ENCODE measurements around the gene LOXL3. TPM values are rescaled to one million over a fixed set of nuclear protein-coding genes. Genes with fewer than 3 reads are reported as not detected.

Gene LOXL3
- total RNA-seq, 2 donors from 2014 or later: 1.3 to 10.7 TPM

- Histone ChIP-seq H3K4me3 (no peak overlapping the region), H3K4me1 (replicated peaks) (no peaks in the 10 kb centered on the region), H3K9me3 (no peaks in the 10 kb centered on the region), H3K27me3 (replicated peaks; ENCODE audit: insufficient read depth) (no peaks in the 10 kb centered on the region), H3K36me3 (no peaks in the 10 kb centered on the region), H3K27ac (no peak overlapping the region)
- no peak for TF ChIP-seq POLR2AphosphoS5 (IDR thresholded peaks at IDR 0.05)
- TF ChIP-seq POLR2A (IDR thresholded peaks at IDR 0.05): no peak
- no peak for TF ChIP-seq CTCF (IDR thresholded peaks at IDR 0.05)
- 93% methylated on average over 1 of the region's 1 CpG for WGBS
- intact Hi-C loops (cut with DNase I): no loop called here
- DNase-seq (ENCODE audit: low spot score): no peak
Measured at GRCh38 chr2:74542978-74543377, 10.8 kb downstream of the LOXL3 start.

- intact Hi-C loops (cut with DNase I): no loop called here
- H3K4me1 ChIP-seq (replicated peaks): no peaks in the 10 kb centered on the region
- no peak overlapping the region for H3K27ac ChIP-seq
- no peaks in the 10 kb centered on the region for H3K27me3 ChIP-seq (replicated peaks; ENCODE audit: insufficient read depth)
- no peak for DNase-seq (ENCODE audit: low spot score)
- no peak for TF ChIP-seq CTCF (IDR thresholded peaks at IDR 0.05)
- TF ChIP-seq POLR2A (IDR thresholded peaks at IDR 0.05): no peak
- no peak for TF ChIP-seq POLR2AphosphoS5 (IDR thresholded peaks at IDR 0.05)
- WGBS: 81% methylated on average over 5 of the region's 5 CpGs
- no peaks in the 10 kb centered on the region for H3K36me3 ChIP-seq
- no peaks in the 10 kb centered on the region for H3K9me3 ChIP-seq
- no peak overlapping the region for H3K4me3 ChIP-seq
Measured at GRCh38 chr2:74540291-74540690, 13.5 kb downstream of the LOXL3 start.

DNA sequence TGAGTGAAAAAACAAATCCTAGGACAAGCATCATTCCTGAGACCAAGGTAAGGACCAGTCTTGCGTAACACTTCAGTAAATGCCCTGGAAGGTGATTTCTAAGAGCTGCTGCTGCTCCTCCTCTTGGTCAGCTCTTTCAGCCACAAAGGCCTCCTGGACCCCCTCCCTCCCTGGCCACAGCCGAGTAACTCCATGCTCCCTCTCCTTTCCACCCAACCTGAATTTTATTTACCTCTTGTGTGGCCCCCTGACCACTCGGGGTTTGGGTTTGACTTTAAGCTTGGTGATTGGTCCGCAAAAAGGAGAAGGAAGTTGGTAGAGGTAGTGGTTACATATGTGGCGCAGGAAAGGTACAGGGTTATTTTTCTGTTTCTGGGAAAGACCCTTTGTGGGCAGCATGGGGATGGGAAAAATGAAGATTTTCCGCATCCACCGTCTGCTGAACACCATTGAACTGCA lies 14.8 kb downstream of the LOXL3 start:
- Histone ChIP-seq H3K36me3 (no peaks in the 10 kb centered on the region), H3K4me3 (no peak overlapping the region), H3K27ac (no peak overlapping the region), H3K4me1 (replicated peaks) (no peaks in the 10 kb centered on the region), H3K9me3 (no peaks in the 10 kb centered on the region), H3K27me3 (replicated peaks; ENCODE audit: insufficient read depth) (no peaks in the 10 kb centered on the region)
- 75% methylated on average over 7 of the region's 7 CpGs for WGBS
- DNase-seq (ENCODE audit: low spot score): no peak
- intact Hi-C loops (cut with DNase I): no loop called here
- TF ChIP-seq POLR2A (IDR thresholded peaks at IDR 0.05): no peak
- no peak for TF ChIP-seq POLR2AphosphoS5 (IDR thresholded peaks at IDR 0.05)
- TF ChIP-seq CTCF (IDR thresholded peaks at IDR 0.05): no peak

GRCh38 chr2:74537140-74537539 lies 16.6 kb downstream of the LOXL3 start:
- DNase-seq (ENCODE audit: low spot score): no peak
- no peak overlapping the region for H3K4me3 ChIP-seq
- intact Hi-C loops (cut with DNase I): no loop called here
- H3K9me3 ChIP-seq: no peaks in the 10 kb centered on the region
- no peaks in the 10 kb centered on the region for H3K27me3 ChIP-seq (replicated peaks; ENCODE audit: insufficient read depth)
- no peak overlapping the region for H3K27ac ChIP-seq
- H3K36me3 ChIP-seq: no peaks in the 10 kb centered on the region
- WGBS: 58% methylated on average over 4 of the region's 4 CpGs
- TF ChIP-seq POLR2A (IDR thresholded peaks at IDR 0.05) (no peak), CTCF (IDR thresholded peaks at IDR 0.05) (no peak), POLR2AphosphoS5 (IDR thresholded peaks at IDR 0.05) (no peak)
- H3K4me1 ChIP-seq (replicated peaks): no peaks in the 10 kb centered on the region

DNA sequence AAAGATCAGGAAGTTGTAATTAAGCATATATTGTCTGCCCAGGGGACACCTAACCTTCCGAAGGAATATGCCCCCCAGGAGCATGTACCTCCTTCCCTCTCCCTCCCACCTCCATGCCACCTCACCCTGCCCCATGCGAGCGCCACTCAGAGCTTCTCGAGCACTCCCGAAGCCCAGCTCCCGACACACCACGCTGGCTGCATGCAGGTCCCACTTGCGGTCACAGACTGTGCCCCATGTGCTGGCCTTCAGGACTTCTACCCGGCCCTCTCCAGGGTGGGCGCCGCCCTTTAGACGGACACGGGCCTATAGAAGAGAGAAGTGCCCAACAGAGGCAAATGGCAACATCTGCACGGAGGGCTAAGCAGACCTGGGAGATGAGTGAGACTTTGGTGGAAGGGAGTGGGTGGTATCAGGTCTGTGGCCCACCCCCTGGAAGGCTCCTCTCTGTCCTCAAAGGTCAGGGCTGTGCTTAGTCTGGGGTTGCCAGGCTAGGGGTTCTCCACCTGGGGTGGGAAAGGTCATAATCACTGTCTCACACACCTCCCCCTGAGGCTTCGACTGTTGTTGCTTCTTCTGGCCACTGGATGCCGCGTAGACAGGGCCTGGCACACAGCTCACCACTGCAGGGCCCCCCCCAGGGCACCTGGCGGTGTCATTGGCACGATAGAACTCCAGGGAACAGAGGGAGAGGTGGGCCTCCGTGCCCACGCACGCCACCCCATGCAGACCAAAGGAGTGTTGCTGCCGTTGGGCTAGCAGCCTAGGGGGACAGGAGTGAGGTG lies 17.4 kb downstream of the LOXL3 start:
- 84% methylated on average over 21 of the region's 23 CpGs for WGBS
- Histone ChIP-seq H3K4me1 (replicated peaks) (no peaks in the 10 kb centered on the region), H3K9me3 (no peaks in the 10 kb centered on the region), H3K4me3 (no peak overlapping the region), H3K36me3 (no peaks in the 10 kb centered on the region), H3K27ac (no peak overlapping the region), H3K27me3 (replicated peaks; ENCODE audit: insufficient read depth) (no peaks in the 10 kb centered on the region)
- no peak for TF ChIP-seq POLR2A (IDR thresholded peaks at IDR 0.05)
- TF ChIP-seq CTCF (IDR thresholded peaks at IDR 0.05): no peak
- TF ChIP-seq POLR2AphosphoS5 (IDR thresholded peaks at IDR 0.05): no peak
- no peak for DNase-seq (ENCODE audit: low spot score)
- intact Hi-C loops (cut with DNase I): no loop called here

Data from prostate gland (tissue), 2 donors.